ENCODE data around the gene MYADML2.

The MYADML2 gene

GRCh38 chr17:81932333-81932983 is 14.6 kb downstream of the MYADML2 start:
- Histone ChIP-seq H3K36me3 (ENCODE audit: control insufficient read depth, insufficient read depth, low read length) (peaks cover 16% of the 10 kb centered on the region), H3K4me3 (ENCODE audit: extremely low read depth, insufficient read depth, low read length, poor library complexity, severe bottlenecking) (no peak overlapping the region), H3K27ac (ENCODE audit: low read depth, low read length, severe bottlenecking) (no peak overlapping the region), H3K4me1 (ENCODE audit: control insufficient read depth, insufficient read depth, low read length, poor library complexity, severe bottlenecking) (no peaks in the 10 kb centered on the region), H3K9me3 (ENCODE audit: control insufficient read depth, low read length) (no peaks in the 10 kb centered on the region)
- 85 to 90% methylated on average over 4 to 8 of the region's 9 CpGs for WGBS, 2 experiments (ENCODE audit: insufficient coverage in 2 of 2)

- no peak overlapping the region for H3K4me3 ChIP-seq (ENCODE audit: extremely low read depth, insufficient read depth, low read length, poor library complexity, severe bottlenecking)
- H3K4me1 ChIP-seq (ENCODE audit: control insufficient read depth, insufficient read depth, low read length, poor library complexity, severe bottlenecking): no peaks in the 10 kb centered on the region
- WGBS, 2 experiments (ENCODE audit: insufficient coverage in 2 of 2): 75 to 91% methylated on average over 4 to 10 of the region's 15 CpGs
- H3K9me3 ChIP-seq (ENCODE audit: control insufficient read depth, low read length): no peaks in the 10 kb centered on the region
- H3K36me3 ChIP-seq (ENCODE audit: control insufficient read depth, insufficient read depth, low read length): peaks cover 16% of the 10 kb centered on the region
- H3K27ac ChIP-seq (ENCODE audit: low read depth, low read length, severe bottlenecking): no peak overlapping the region
These were observed 15.3 kb downstream of the MYADML2 start for GRCh38 chr17:81931557-81932332.

GRCh38 chr17:81931189-81931556 is 15.9 kb downstream of the MYADML2 start:
- no peak overlapping the region for H3K4me3 ChIP-seq (ENCODE audit: extremely low read depth, insufficient read depth, low read length, poor library complexity, severe bottlenecking)
- peaks cover under 1% of the 10 kb centered on the region for H3K4me1 ChIP-seq (ENCODE audit: control insufficient read depth, insufficient read depth, low read length, poor library complexity, severe bottlenecking)
- no peak overlapping the region for H3K27ac ChIP-seq (ENCODE audit: low read depth, low read length, severe bottlenecking)
- H3K36me3 ChIP-seq (ENCODE audit: control insufficient read depth, insufficient read depth, low read length): peaks cover 16% of the 10 kb centered on the region
- 82 to 85% methylated on average over 13 of the region's 13 CpGs for WGBS, 2 experiments (ENCODE audit: insufficient coverage in 2 of 2)
- no peaks in the 10 kb centered on the region for H3K9me3 ChIP-seq (ENCODE audit: control insufficient read depth, low read length)

DNA sequence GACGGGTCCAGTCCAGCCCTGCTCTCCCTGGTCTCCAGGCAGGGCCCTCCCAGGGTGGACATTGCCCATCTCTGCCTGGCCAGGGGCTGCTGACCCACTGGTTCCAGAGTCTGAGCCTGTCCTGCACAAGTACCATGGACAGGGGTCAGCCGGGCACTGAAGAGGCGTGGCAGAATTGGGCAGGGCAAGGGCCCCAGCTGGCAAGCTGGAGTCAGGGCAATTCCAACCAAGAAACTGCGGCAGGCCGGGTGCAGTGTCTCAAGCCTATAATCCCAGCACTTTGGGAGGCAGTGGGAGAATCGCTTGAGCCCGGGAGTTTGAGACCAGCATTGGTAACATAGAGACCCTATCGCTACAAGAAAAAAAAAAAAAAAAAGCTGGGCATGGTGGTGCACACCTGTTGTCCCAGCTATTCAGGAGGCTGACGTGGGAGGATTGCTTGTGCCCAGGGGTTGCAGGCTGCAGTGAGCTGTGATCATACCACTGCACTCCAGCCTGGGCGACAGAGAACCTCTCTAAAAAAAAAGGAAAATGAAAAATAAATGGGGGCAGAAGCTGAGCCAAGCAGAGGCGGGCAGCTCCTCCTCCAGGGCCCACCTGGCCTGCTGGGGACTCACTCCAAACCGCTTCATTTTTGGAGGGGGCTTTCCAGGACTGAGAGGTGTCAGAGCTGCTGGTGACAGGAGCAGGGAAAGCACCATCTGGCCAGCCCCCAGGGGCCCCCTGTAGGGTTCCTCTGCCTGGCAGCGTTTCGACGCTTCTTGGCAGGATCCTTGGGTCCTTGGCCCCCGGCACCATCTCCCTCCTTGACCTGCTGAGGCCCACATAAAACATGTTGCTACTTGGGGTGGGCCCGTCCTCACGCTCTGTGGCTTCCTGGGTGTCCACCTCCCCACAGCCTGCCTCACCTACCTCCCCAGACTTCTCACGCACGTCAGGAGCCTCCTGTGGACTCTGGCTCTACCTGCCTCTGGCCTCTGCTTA is 16.6 kb downstream of the MYADML2 start:
- Histone ChIP-seq H3K27ac (ENCODE audit: low read depth, low read length, severe bottlenecking) (no peak overlapping the region), H3K4me1 (ENCODE audit: control insufficient read depth, insufficient read depth, low read length, poor library complexity, severe bottlenecking) (peaks cover 7% of the 10 kb centered on the region)

GRCh38 chr17:81929253-81930141 is 17.5 kb downstream of the MYADML2 start:
- WGBS, 2 experiments (ENCODE audit: insufficient coverage in 2 of 2): 90% methylated on average over 19 to 30 of the region's 31 CpGs
- Histone ChIP-seq H3K4me3 (ENCODE audit: extremely low read depth, insufficient read depth, low read length, poor library complexity, severe bottlenecking) (peak overlapping the region; percentile 55), H3K27ac (ENCODE audit: low read depth, low read length, severe bottlenecking) (no peak overlapping the region), H3K9me3 (ENCODE audit: control insufficient read depth, low read length) (no peaks in the 10 kb centered on the region), H3K4me1 (ENCODE audit: control insufficient read depth, insufficient read depth, low read length, poor library complexity, severe bottlenecking) (peaks cover 15% of the 10 kb centered on the region), H3K36me3 (ENCODE audit: control insufficient read depth, insufficient read depth, low read length) (peaks cover 5% of the 10 kb centered on the region)

More for the DNA sequence above, 16.6 kb downstream of the MYADML2 start:
- H3K9me3 ChIP-seq (ENCODE audit: control insufficient read depth, low read length): no peaks in the 10 kb centered on the region
- 82% methylated on average over 16 to 17 of the region's 20 CpGs for WGBS, 2 experiments (ENCODE audit: insufficient coverage in 2 of 2)
- peaks cover 12% of the 10 kb centered on the region for H3K36me3 ChIP-seq (ENCODE audit: control insufficient read depth, insufficient read depth, low read length)
- H3K4me3 ChIP-seq (ENCODE audit: extremely low read depth, insufficient read depth, low read length, poor library complexity, severe bottlenecking): no peak overlapping the region

DNA sequence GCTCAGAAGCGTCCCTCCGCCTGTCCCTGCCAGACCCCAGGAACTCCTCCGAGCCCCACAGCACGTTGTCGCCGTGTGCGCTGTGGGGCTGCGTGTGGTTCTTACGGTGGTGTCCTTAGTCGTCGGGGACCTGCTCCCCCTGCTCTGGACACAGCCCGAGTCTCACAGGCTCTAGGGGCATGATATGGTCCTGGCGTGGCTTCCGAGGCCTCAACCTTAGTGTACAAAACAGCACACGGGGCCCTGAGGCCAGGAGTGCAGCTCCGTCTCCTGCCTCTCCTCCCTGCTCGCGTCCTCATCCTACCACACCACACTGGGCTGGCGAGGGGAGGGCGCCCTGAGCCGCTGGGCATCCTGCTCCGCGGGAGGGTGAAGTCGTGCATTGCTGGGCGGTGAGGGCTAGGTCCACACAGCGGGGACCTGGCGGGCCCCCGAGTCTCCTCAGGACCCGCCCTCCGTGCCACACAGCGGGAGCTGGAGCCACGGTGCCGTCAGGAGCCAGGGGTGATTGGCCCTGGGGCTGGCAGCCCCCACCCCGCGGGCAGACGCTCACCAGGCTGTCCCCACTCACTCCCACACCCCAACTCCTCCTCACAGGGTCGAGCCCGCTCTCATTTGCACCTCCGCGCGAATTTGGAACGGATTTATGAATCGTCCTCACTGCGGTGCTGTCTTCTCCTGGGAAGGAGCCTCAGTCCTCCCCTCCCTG is 18.3 kb downstream of the MYADML2 start:
- Histone ChIP-seq H3K27ac (ENCODE audit: low read depth, low read length, severe bottlenecking) (no peak overlapping the region), H3K36me3 (ENCODE audit: control insufficient read depth, insufficient read depth, low read length) (peaks cover 5% of the 10 kb centered on the region), H3K4me1 (ENCODE audit: control insufficient read depth, insufficient read depth, low read length, poor library complexity, severe bottlenecking) (peaks cover 23% of the 10 kb centered on the region), H3K9me3 (ENCODE audit: control insufficient read depth, low read length) (no peaks in the 10 kb centered on the region), H3K4me3 (ENCODE audit: extremely low read depth, insufficient read depth, low read length, poor library complexity, severe bottlenecking) (peak overlapping the region; percentile 55)
- WGBS, 2 experiments (ENCODE audit: insufficient coverage in 2 of 2): 29 to 31% methylated on average over 28 to 39 of the region's 44 CpGs

- peaks cover 27% of the 10 kb centered on the region for H3K4me1 ChIP-seq (ENCODE audit: control insufficient read depth, insufficient read depth, low read length, poor library complexity, severe bottlenecking)
- H3K36me3 ChIP-seq (ENCODE audit: control insufficient read depth, insufficient read depth, low read length): peaks cover 4% of the 10 kb centered on the region
- 1% methylated on average over 84 to 86 of the region's 98 CpGs for WGBS, 2 experiments (ENCODE audit: insufficient coverage in 2 of 2)
- H3K27ac ChIP-seq (ENCODE audit: low read depth, low read length, severe bottlenecking): peak within 1 kb of the TSS; percentile 99
- peak within 1 kb of the TSS; percentile 74 for H3K4me3 ChIP-seq (ENCODE audit: extremely low read depth, insufficient read depth, low read length, poor library complexity, severe bottlenecking)
- H3K9me3 ChIP-seq (ENCODE audit: control insufficient read depth, low read length): no peaks in the 10 kb centered on the region
These were observed 19.1 kb downstream of the MYADML2 start, which contains the start of gene MAFG for GRCh38 chr17:81927653-81928543. Gene MAFG, minus strand, starts transcription at chr17:81927735. Its CDS starts 4,550 bp downstream, at chr17:81923185.

- Histone ChIP-seq H3K4me1 (ENCODE audit: control insufficient read depth, insufficient read depth, low read length, poor library complexity, severe bottlenecking) (peaks cover 27% of the 10 kb centered on the region), H3K27ac (ENCODE audit: low read depth, low read length, severe bottlenecking) (peak overlapping the region; percentile 99)
- WGBS, 2 experiments (ENCODE audit: insufficient coverage in 2 of 2): 0% methylated on average over 40 to 44 of the region's 78 CpGs
These were observed 19.8 kb downstream of the MYADML2 start for GRCh38 chr17:81927152-81927652.

More at GRCh38 chr17:81927152-81927652, 19.8 kb downstream of the MYADML2 start:
- Histone ChIP-seq H3K4me3 (ENCODE audit: extremely low read depth, insufficient read depth, low read length, poor library complexity, severe bottlenecking) (peak overlapping the region; percentile 74), H3K9me3 (ENCODE audit: control insufficient read depth, low read length) (no peaks in the 10 kb centered on the region), H3K36me3 (ENCODE audit: control insufficient read depth, insufficient read depth, low read length) (peaks cover 8% of the 10 kb centered on the region)

All from mesodermal cell (in vitro differentiated cells).